Measurements from ENCODE around the gene EP400.

DNA sequence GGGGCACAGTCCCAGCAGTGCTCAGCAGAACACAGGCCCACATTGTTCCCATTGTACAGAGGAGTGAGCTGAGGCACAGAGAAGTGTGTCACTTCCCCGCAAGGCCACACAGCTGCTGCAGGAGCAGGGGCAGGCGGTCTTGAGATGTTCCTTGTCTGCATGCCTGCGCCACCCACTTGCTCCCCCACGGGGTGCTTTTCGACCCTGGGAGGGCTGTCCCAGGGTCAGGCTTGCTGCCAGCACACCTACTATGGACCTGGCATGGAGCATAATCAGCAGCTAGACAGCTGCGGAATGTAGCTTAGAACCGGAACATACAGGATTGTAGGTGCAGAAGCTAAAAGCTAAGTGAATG lies 7.8 kb upstream of the EP400 start:
- TF ChIP-seq, protein P1, sequence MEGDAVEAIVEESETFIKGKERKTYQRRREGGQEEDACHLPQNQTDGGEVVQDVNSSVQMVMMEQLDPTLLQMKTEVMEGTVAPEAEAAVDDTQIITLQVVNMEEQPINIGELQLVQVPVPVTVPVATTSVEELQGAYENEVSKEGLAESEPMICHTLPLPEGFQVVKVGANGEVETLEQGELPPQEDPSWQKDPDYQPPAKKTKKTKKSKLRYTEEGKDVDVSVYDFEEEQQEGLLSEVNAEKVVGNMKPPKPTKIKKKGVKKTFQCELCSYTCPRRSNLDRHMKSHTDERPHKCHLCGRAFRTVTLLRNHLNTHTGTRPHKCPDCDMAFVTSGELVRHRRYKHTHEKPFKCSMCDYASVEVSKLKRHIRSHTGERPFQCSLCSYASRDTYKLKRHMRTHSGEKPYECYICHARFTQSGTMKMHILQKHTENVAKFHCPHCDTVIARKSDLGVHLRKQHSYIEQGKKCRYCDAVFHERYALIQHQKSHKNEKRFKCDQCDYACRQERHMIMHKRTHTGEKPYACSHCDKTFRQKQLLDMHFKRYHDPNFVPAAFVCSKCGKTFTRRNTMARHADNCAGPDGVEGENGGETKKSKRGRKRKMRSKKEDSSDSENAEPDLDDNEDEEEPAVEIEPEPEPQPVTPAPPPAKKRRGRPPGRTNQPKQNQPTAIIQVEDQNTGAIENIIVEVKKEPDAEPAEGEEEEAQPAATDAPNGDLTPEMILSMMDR (conservative IDR thresholded peaks at IDR 0.05; ENCODE audit: low read depth, low read length): no peak
- no peak for TF ChIP-seq EZH2 (IDR thresholded peaks at IDR 0.05; ENCODE audit: borderline replicate concordance, low read depth, low read length, poor library complexity, severe bottlenecking)
